Neural cell (in vitro differentiated cells): ENCODE results near the gene ZNF804A. TPM values are rescaled to one million over a fixed set of nuclear protein-coding genes. Genes with fewer than 3 reads are reported as not detected.

Source experiments
- H2AFZ ChIP-seq: fragments of 200-600, 300-800 bp; sonication (generic), shearing (Covaris generic); 2 replicates; pipeline ENCODE4 v1.6.0; 2014; ENCODE audit warnings: low read depth, mild to moderate bottlenecking, antibody characterized with exemption, low read length, moderate library complexity
- H3F3A ChIP-seq: fragments of 200-600 bp; shearing (Covaris generic); 2 replicates; pipeline ENCODE4 v1.6.1; 2016; ENCODE audit warnings: mild to moderate bottlenecking, moderate library complexity, mixed read lengths, antibody characterized with exemption, low read length; ENCODE audit not compliant: insufficient read depth, poor library complexity, severe bottlenecking
- H3K27ac ChIP-seq: fragments of 200-600, 300-800 bp; sonication (generic), shearing (Covaris generic); 2 replicates; pipeline ENCODE4 v1.5.1; 2014; ENCODE audit warnings: mild to moderate bottlenecking, low read length, moderate library complexity
- H3K27me3 ChIP-seq: fragments of 300-800, 200-600 bp; sonication (generic), shearing (Covaris generic); 2 replicates; pipeline ENCODE4 v1.6.0; 2014; ENCODE audit warnings: mild to moderate bottlenecking, low read depth, low read length, moderate library complexity; ENCODE audit not compliant: insufficient read depth
- H3K36me3 ChIP-seq: fragments of 300-800, 200-600 bp; sonication (generic), shearing (Covaris generic); 2 replicates; pipeline ENCODE4 v1.5.1; 2014; ENCODE audit warnings: mild to moderate bottlenecking, antibody characterized with exemption, low read length, moderate library complexity; ENCODE audit not compliant: insufficient read depth
- H3K4me2 ChIP-seq: fragments of 300-800, 200-600 bp; sonication (generic), shearing (Covaris generic); 2 replicates; pipeline ENCODE4 v1.6.0; 2014; ENCODE audit warnings: mild to moderate bottlenecking, low read length
- H3K4me3 ChIP-seq: fragments of 300-800, 200-600 bp; sonication (generic), shearing (Covaris generic); 2 replicates; pipeline ENCODE4 v1.5.1; 2014; ENCODE audit warnings: mild to moderate bottlenecking, low read length, moderate library complexity
- H3K79me2 ChIP-seq: fragments of 200-600 bp; shearing (Covaris generic); replicated peaks from 2 replicates; pipeline ENCODE4 v1.6.0; 2014; ENCODE audit warnings: mild to moderate bottlenecking, low read length, moderate library complexity; ENCODE audit not compliant: insufficient read depth
- H3K9ac ChIP-seq: fragments of 300-800, 200-600 bp; sonication (generic), shearing (Covaris generic); 2 replicates; pipeline ENCODE4 v1.6.1; 2016; ENCODE audit warnings: mild to moderate bottlenecking, low read length, mixed read lengths
- H3K9me2 ChIP-seq: fragments of 200-600 bp; shearing (Covaris generic); 2 replicates; pipeline ENCODE4 v1.6.1; 2016; ENCODE audit warnings: mild to moderate bottlenecking, low read length, mixed read lengths; ENCODE audit not compliant: insufficient read depth
- H3K9me3 ChIP-seq: fragments of 200-600, 300-800 bp; sonication (generic), shearing (Covaris generic); 2 replicates; pipeline ENCODE4 v1.6.1; 2016; ENCODE audit warnings: mild to moderate bottlenecking, mixed run types, low read length, moderate library complexity, mixed read lengths
- H4K20me1 ChIP-seq: fragments of 200-600 bp; shearing (Covaris generic); 2 replicates; pipeline ENCODE4 v1.6.1; 2016; ENCODE audit warnings: mild to moderate bottlenecking, mixed run types; ENCODE audit not compliant: insufficient read depth
- CTCF ChIP-seq: fragments of 450-650 bp; IDR thresholded peaks from 2 replicates; pipeline ENCODE4 v1.5.1; 2014; ENCODE audit warnings: antibody characterized with exemption, mild to moderate bottlenecking, moderate library complexity; ENCODE audit not compliant: poor library complexity, severe bottlenecking
- EP300 ChIP-seq: fragments of 450-650 bp; conservative IDR thresholded peaks from 2 replicates; pipeline ENCODE4 v1.6.1; 2014; ENCODE audit warnings: antibody characterized with exemption, mild to moderate bottlenecking, moderate library complexity; ENCODE audit not compliant: poor library complexity, severe bottlenecking
- EZH2 ChIP-seq: fragments of 200-600, 300-800 bp; shearing (Covaris generic), sonication (generic); IDR thresholded peaks from 2 replicates; pipeline ENCODE4 v1.6.1; 2014; ENCODE audit warnings: antibody characterized with exemption, low read length, borderline replicate concordance, mild to moderate bottlenecking; ENCODE audit not compliant: insufficient read depth, poor library complexity, severe bottlenecking
- MXI1 ChIP-seq: fragments of 450-650 bp; conservative IDR thresholded peaks from 2 replicates; pipeline ENCODE4 v1.6.1; 2014; ENCODE audit warnings: antibody characterized with exemption, mild to moderate bottlenecking; ENCODE audit not compliant: poor library complexity, severe bottlenecking
- POLR2AphosphoS5 ChIP-seq: IDR thresholded peaks from 2 replicates; pipeline ENCODE4 v1.6.1; 2012
- RAD21 ChIP-seq: fragments of 450-650 bp; conservative IDR thresholded peaks from 2 replicates; pipeline ENCODE4 v1.6.1; 2014; ENCODE audit warnings: antibody characterized with exemption, mild to moderate bottlenecking, moderate library complexity
- SMC3 ChIP-seq: fragments of 450-650 bp; conservative IDR thresholded peaks from 2 replicates; pipeline ENCODE4 v1.6.1; 2014; ENCODE audit warnings: antibody characterized with exemption, mild to moderate bottlenecking, moderate library complexity; ENCODE audit not compliant: poor library complexity
- TAF1 ChIP-seq: IDR thresholded peaks from 2 replicates; pipeline ENCODE4 v1.6.1; 2012; ENCODE audit warnings: low read depth
- polyA plus RNA-seq: library from polyadenylated mRNA; depleted of rRNA; stranded (reverse); fragments of >200 nt; gene quantifications from 2 replicates; pipeline ENCODE4 v1.2.3, GENCODE V29; 2014
- TF ChIP-seq, protein P1 (sequence below): IDR thresholded peaks from 2 replicates; pipeline ENCODE4 v1.6.1; 2012; ENCODE audit warnings: borderline replicate concordance

ZNF804A gene
- polyA plus RNA-seq, 1 donor from 2014 or later: 2.7 TPM

GRCh38 chr2:184551626-184552025 lies 46.7 kb upstream of the ZNF804A start:
- no peak overlapping the region for H2AFZ ChIP-seq
- no peak overlapping the region for H3K4me3 ChIP-seq
- no peaks in the 10 kb centered on the region for H4K20me1 ChIP-seq
- H3K9me3 ChIP-seq: no peaks in the 10 kb centered on the region
- TF ChIP-seq, protein P1, sequence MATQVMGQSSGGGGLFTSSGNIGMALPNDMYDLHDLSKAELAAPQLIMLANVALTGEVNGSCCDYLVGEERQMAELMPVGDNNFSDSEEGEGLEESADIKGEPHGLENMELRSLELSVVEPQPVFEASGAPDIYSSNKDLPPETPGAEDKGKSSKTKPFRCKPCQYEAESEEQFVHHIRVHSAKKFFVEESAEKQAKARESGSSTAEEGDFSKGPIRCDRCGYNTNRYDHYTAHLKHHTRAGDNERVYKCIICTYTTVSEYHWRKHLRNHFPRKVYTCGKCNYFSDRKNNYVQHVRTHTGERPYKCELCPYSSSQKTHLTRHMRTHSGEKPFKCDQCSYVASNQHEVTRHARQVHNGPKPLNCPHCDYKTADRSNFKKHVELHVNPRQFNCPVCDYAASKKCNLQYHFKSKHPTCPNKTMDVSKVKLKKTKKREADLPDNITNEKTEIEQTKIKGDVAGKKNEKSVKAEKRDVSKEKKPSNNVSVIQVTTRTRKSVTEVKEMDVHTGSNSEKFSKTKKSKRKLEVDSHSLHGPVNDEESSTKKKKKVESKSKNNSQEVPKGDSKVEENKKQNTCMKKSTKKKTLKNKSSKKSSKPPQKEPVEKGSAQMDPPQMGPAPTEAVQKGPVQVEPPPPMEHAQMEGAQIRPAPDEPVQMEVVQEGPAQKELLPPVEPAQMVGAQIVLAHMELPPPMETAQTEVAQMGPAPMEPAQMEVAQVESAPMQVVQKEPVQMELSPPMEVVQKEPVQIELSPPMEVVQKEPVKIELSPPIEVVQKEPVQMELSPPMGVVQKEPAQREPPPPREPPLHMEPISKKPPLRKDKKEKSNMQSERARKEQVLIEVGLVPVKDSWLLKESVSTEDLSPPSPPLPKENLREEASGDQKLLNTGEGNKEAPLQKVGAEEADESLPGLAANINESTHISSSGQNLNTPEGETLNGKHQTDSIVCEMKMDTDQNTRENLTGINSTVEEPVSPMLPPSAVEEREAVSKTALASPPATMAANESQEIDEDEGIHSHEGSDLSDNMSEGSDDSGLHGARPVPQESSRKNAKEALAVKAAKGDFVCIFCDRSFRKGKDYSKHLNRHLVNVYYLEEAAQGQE: no peak
- TF ChIP-seq EP300 (no peak), TAF1 (no peak), RAD21 (no peak), EZH2 (no peak), MXI1 (no peak), SMC3 (no peak), CTCF (no peak), POLR2AphosphoS5 (no peak)
- no peaks in the 10 kb centered on the region for H3K9me2 ChIP-seq
- no peaks in the 10 kb centered on the region for H3K79me2 ChIP-seq
- no peak overlapping the region for H3K4me2 ChIP-seq
- no peak overlapping the region for H3K9ac ChIP-seq
- H3F3A ChIP-seq: no peaks in the 10 kb centered on the region
- H3K27me3 ChIP-seq: no peaks in the 10 kb centered on the region
- H3K27ac ChIP-seq: no peak overlapping the region
- no peaks in the 10 kb centered on the region for H3K36me3 ChIP-seq

- Histone ChIP-seq H3K9me3 (no peaks in the 10 kb centered on the region), H3F3A (no peaks in the 10 kb centered on the region), H3K27me3 (no peaks in the 10 kb centered on the region), H3K36me3 (no peaks in the 10 kb centered on the region), H3K4me3 (no peak overlapping the region), H3K9me2 (no peaks in the 10 kb centered on the region), H3K79me2 (no peaks in the 10 kb centered on the region), H3K4me2 (no peak overlapping the region), H4K20me1 (no peaks in the 10 kb centered on the region), H2AFZ (no peak overlapping the region), H3K27ac (no peak overlapping the region), H3K9ac (no peak overlapping the region)
- TF ChIP-seq TAF1: no peak
Measured at GRCh38 chr2:184554736-184555135, 43.6 kb upstream of the ZNF804A start.

DNA sequence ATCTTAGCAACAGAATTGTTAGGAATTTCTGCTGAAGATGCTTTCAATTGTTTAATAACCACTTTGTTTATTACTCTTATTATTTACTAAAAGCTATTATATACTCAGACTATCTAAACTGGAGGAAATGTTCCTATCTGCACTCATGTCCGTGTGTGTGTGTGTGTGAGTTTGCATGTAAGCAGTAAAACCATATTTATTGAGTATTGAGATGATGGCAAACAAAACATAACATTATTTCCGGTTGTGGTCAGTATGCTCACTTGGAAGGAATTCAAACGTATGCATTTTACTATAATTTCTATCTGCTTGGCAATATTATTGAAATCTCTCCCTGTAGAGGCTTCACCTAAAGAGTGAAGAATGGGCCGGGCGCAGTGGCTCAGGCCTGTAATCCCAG lies 43.0 kb upstream of the ZNF804A start:
- Histone ChIP-seq H3K27me3 (no peaks in the 10 kb centered on the region), H3K4me3 (no peak overlapping the region), H3K36me3 (no peaks in the 10 kb centered on the region), H3K9ac (no peak overlapping the region), H3K9me3 (no peaks in the 10 kb centered on the region), H3K27ac (no peak overlapping the region), H3K79me2 (no peaks in the 10 kb centered on the region), H3K4me2 (no peak overlapping the region), H3F3A (no peaks in the 10 kb centered on the region), H3K9me2 (no peaks in the 10 kb centered on the region), H2AFZ (no peak overlapping the region), H4K20me1 (no peaks in the 10 kb centered on the region)
- TF ChIP-seq MXI1: no peak
- TF ChIP-seq EZH2: no peak
- TF ChIP-seq RAD21: no peak
- no peak for TF ChIP-seq EP300
- TF ChIP-seq, protein P1: no peak
- no peak for TF ChIP-seq TAF1
- no peak for TF ChIP-seq SMC3
- TF ChIP-seq CTCF: no peak
- no peak for TF ChIP-seq POLR2AphosphoS5
